Mesothelial cell of epicardium (in vitro differentiated cells): ENCODE results near the gene LRIG1. TPM values are rescaled to one million over a fixed set of nuclear protein-coding genes. Genes with fewer than 3 reads are reported as not detected.

Experiments used
- DNase-seq, 2 experiments: peaks; one replicate each; pipeline ENCODE4 v3.0.0; 2021; ENCODE audit warnings: low spot score in 2 of 2; ENCODE audit not compliant: unreplicated experiment in 2 of 2
- H3K27ac Mint-ChIP-seq: 2 replicates; pipeline ENCODE4 v1.8.0; 2021; ENCODE audit warnings: mixed read lengths
- H3K27me3 Mint-ChIP-seq: 2 replicates; pipeline ENCODE4 v1.8.0; 2021; ENCODE audit warnings: low read depth, mixed read lengths
- H3K36me3 Mint-ChIP-seq: 2 replicates; pipeline ENCODE4 v1.8.0; 2021; ENCODE audit warnings: mixed read lengths
- H3K4me1 Mint-ChIP-seq: 2 replicates; pipeline ENCODE4 v1.8.0; 2021; ENCODE audit warnings: mixed read lengths
- H3K4me3 Mint-ChIP-seq: 2 replicates; pipeline ENCODE4 v1.8.0; 2021; ENCODE audit warnings: mild to moderate bottlenecking, moderate library complexity, mixed read lengths
- H3K9me3 Mint-ChIP-seq: 2 replicates; pipeline ENCODE4 v1.8.0; 2021; ENCODE audit warnings: mixed read lengths
- CTCF ChIP-seq: fragments of 200-600 bp; sonication (generic); IDR thresholded peaks from one replicate; pipeline ENCODE4 v1.5.0; 2021; ENCODE audit warnings: antibody characterized with exemption; ENCODE audit not compliant: unreplicated experiment
- total RNA-seq: library from RNA; stranded (reverse); gene quantifications from 3 replicates; pipeline ENCODE4 v1.2.1, GENCODE V29; 2021

LRIG1 gene, protein sequence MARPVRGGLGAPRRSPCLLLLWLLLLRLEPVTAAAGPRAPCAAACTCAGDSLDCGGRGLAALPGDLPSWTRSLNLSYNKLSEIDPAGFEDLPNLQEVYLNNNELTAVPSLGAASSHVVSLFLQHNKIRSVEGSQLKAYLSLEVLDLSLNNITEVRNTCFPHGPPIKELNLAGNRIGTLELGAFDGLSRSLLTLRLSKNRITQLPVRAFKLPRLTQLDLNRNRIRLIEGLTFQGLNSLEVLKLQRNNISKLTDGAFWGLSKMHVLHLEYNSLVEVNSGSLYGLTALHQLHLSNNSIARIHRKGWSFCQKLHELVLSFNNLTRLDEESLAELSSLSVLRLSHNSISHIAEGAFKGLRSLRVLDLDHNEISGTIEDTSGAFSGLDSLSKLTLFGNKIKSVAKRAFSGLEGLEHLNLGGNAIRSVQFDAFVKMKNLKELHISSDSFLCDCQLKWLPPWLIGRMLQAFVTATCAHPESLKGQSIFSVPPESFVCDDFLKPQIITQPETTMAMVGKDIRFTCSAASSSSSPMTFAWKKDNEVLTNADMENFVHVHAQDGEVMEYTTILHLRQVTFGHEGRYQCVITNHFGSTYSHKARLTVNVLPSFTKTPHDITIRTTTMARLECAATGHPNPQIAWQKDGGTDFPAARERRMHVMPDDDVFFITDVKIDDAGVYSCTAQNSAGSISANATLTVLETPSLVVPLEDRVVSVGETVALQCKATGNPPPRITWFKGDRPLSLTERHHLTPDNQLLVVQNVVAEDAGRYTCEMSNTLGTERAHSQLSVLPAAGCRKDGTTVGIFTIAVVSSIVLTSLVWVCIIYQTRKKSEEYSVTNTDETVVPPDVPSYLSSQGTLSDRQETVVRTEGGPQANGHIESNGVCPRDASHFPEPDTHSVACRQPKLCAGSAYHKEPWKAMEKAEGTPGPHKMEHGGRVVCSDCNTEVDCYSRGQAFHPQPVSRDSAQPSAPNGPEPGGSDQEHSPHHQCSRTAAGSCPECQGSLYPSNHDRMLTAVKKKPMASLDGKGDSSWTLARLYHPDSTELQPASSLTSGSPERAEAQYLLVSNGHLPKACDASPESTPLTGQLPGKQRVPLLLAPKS
- 5.5 to 7.4 TPM (median 6.4 TPM) in 3 replicates for total RNA-seq

DNA sequence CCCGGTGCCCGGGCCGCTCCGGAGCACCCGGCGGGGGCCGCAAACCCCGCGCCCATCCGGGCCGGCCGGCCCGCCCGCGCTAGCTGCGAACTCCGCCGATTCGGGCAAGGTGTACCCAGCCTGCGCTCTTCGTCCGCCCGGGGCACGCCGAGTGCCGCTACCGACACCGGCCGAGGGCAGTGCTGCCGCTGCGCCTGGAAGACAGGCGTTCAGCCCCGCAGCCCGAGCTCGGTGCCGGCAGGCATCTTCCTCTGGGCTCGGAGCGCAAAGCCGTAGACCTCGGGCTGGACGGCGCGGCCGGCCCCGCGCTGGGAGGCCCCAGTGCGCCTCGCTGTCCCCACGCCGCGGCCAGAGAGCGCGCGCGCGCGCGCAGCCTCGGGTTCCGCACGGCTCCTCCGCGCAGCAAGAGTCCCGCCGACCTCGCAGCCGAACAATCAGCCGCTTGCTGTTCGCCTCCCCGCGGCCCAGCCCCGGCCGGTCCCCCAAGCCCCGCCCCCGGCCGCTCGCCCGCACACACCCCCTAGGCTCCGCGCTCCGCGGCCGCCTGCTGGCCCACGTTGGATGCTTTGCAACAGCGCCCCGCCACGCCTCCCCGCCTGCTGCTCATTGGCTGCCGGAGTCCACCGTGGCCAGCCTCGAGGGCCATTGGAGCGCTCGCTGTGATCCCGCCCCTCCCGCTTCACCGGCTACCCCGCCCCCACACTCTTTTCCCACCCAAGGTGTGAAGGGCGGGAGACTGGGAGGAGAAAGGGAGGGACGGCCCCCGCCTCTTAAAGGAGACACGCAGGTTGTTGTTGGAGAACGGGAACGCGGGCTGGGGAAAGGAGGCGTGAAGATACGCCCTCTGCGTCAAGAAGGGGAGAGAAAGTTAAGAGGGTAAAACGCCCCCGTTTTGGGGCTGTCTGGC lies at the start of gene LRIG1:
LRIG1 (minus strand) TSS at position 447 of the 907 bp plus-strand sequence. CDS start 615 bp downstream, outside the sequence.
- Mint-ChIP-seq H3K27ac (peak within 1 kb of the TSS; percentile 37), H3K27me3 (peaks cover 84% of the 10 kb centered on the region), H3K9me3 (no peaks in the 10 kb centered on the region), H3K4me1 (peaks cover 19% of the 10 kb centered on the region), H3K4me3 (peak within 1 kb of the TSS; percentile 69), H3K36me3 (no peaks in the 10 kb centered on the region)
- peak; percentile 98 for DNase-seq
- no peak for TF ChIP-seq CTCF

DNA sequence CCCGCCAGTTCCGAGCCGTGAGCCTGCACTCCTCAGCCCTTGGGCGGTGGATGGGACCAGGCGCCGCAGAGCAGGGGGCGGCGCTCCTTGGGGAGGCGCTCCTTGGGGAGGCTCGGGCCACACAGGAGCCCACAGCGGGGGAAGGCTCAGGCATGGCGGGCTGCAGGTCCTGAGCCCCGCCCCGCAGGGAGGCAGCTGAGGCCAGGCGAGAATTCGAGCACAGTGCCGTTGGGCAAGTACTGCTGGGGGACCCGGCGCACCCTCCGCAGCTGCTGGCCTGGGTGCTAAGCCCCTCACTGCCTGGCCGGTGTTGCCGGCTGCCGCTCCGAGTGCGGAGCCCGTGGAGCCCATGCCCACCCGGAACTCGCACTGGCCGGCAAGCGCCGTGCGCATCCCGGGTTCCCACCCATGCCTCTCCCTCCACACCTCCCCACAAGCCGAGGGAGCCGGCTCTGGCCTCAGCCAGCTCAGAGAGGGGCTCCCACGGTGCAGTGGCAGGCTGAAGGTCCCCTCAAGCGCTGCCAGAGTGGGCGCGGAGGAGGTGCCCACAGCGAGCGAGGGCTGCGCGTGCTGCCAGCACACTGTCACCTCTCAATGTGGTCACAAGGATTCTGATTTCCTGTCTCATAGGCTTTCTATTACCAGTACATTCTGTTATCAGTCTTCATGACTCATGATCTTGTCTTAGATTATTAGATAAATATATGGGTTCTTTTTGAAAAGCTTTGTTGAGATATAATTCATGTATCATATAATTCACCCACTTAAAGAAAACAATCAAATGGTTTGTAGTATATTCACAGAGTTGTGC lies 44.0 kb upstream of the LRIG1 start:
- DNase-seq, result no peak
- H3K9me3 Mint-ChIP-seq, result peaks cover 11% of the 10 kb centered on the region
- H3K27me3 Mint-ChIP-seq, result no peaks in the 10 kb centered on the region
- H3K4me3 Mint-ChIP-seq, result no peak overlapping the region
- no peaks in the 10 kb centered on the region for H3K4me1 Mint-ChIP-seq
- TF ChIP-seq CTCF, result no peak
- H3K27ac Mint-ChIP-seq, result no peak overlapping the region
- no peaks in the 10 kb centered on the region for H3K36me3 Mint-ChIP-seq

GRCh38 chr3:66542153-66542552 lies 41.3 kb upstream of the LRIG1 start:
- no peak for TF ChIP-seq CTCF
- H3K27ac Mint-ChIP-seq, result no peak overlapping the region
- H3K27me3 Mint-ChIP-seq, result no peaks in the 10 kb centered on the region
- H3K9me3 Mint-ChIP-seq, result peaks cover 7% of the 10 kb centered on the region
- H3K36me3 Mint-ChIP-seq, result no peaks in the 10 kb centered on the region
- H3K4me3 Mint-ChIP-seq, result no peak overlapping the region
- H3K4me1 Mint-ChIP-seq, result no peaks in the 10 kb centered on the region
- no peak for DNase-seq

DNA sequence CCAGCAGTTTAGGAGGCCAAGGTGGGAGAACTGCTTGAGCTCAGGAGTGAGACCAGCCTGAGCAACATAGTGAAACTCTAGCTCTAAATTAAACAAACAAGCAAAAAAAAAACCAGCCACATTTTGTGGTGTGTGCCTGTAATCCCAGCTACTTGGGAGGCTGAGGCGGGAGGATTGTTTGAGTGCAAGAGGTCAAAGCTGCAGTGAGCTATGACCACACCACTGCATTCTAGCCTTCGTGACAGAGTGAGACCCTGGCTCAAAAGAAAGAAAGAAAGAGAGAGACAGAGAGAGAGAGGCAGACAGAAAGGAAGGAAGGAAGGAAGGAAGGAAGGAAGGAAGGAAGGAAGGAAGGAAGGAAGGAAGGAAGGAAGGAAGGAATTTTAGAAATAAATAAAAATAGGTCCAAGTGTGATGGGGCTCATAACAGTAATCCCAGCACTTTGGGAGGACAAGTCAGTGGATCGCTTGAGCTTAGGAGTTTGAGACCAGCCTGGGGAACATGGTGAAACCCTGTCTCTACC lies 38.7 kb upstream of the LRIG1 start:
- no peak overlapping the region for H3K27ac Mint-ChIP-seq
- H3K4me1 Mint-ChIP-seq, result peaks cover 1% of the 10 kb centered on the region
- no peaks in the 10 kb centered on the region for H3K27me3 Mint-ChIP-seq
- DNase-seq, result no peak
- H3K36me3 Mint-ChIP-seq, result no peaks in the 10 kb centered on the region
- no peak overlapping the region for H3K4me3 Mint-ChIP-seq
- H3K9me3 Mint-ChIP-seq, result peaks cover 7% of the 10 kb centered on the region
- no peak for TF ChIP-seq CTCF
